ENCODE measurements around the gene CHAC1. TPM values are rescaled to one million over a fixed set of nuclear protein-coding genes. Genes with fewer than 3 reads are reported as not detected.

The CHAC1 gene
- total RNA-seq (2014; rRNA removed; shearing (Covaris generic)): 1.6 and 1.9 TPM in 2 replicates

- peak; percentile 89 to 94 for DNase-seq (ENCODE audit: low read depth in 1 of 2, low spot score in 2 of 2)
- H3K4me3 ChIP-seq: peak within 1 kb of the TSS; percentile 52
- peak within 1 kb of the TSS; percentile 47 for H3K27ac ChIP-seq
- peaks cover 18% of the 10 kb centered on the region for H3K4me1 ChIP-seq (replicated peaks)
- H3K27me3 ChIP-seq (replicated peaks): no peaks in the 10 kb centered on the region
- H3K36me3 ChIP-seq: no peaks in the 10 kb centered on the region
- no peaks in the 10 kb centered on the region for H3K9me3 ChIP-seq (replicated peaks)
Observed at GRCh38 chr15:40952901-40953712, at the start of gene CHAC1. CHAC1 (plus strand) TSS chr15:40953471; CDS start chr15:40953584, 113 bp downstream.

GRCh38 chr15:40904552-40905201 lies 48.6 kb upstream of the CHAC1 start:
- Histone ChIP-seq H3K36me3 (peaks cover 58% of the 10 kb centered on the region), H3K27ac (no peak overlapping the region), H3K9me3 (replicated peaks) (no peaks in the 10 kb centered on the region), H3K4me3 (no peak overlapping the region), H3K4me1 (replicated peaks) (peaks cover 21% of the 10 kb centered on the region), H3K27me3 (replicated peaks) (no peaks in the 10 kb centered on the region)
- DNase-seq (ENCODE audit: low read depth in 1 of 2, low spot score in 2 of 2): no peak

DNA sequence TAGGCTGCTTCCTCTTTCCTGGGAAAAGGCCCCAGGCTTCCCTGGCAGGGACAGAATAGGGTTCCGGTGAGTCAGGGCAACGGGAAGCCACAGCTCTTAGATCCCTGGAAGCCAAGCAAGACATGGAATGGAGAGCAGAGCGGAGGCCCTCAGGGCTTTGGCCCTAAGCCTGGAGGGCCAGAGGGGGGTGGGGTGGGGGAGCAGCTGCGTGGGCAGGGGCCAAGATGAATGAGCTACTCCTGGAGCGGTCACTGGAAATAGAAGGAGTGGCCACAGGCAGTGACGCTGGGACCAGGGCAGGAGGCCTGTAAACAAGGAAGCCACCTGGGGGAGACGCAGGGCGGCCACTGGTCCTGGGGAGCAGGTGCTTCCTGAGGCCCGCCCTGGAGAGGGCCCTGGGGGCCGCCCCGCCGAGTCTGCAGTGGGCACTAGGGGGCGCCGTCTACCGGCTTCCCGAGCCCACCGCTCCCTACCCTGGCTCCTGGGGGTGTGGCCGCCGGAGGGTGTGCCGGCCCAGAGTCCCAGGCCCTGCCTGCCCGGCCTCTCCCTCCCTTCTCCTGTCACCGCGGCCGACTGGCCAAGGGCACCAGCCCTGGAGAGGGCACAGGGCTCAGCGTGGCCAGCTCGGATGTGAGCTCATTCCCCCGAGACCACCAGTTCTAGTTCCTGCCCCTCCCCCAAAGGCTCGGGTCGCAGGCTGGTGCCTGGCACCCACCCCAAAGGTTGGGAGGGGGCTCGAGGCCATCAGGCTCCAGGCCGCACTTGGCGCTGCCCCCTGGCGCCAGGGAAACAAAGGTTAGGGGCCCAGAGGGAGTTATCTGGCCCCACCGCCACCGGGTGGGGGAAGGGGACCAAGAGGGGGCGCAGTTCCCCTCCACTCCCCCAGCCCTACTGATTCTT lies 46.9 kb upstream of the CHAC1 start:
- DNase-seq (ENCODE audit: low read depth in 1 of 2, low spot score in 2 of 2): peak; percentile 85 to 89
- Histone ChIP-seq H3K4me3 (peak overlapping the region; percentile 17), H3K36me3 (peaks cover 41% of the 10 kb centered on the region), H3K27ac (peak overlapping the region; percentile 29; the same call in 1 of the 2 replicates), H3K4me1 (replicated peaks) (peaks cover 21% of the 10 kb centered on the region), H3K9me3 (replicated peaks) (no peaks in the 10 kb centered on the region), H3K27me3 (replicated peaks) (no peaks in the 10 kb centered on the region)

DNA sequence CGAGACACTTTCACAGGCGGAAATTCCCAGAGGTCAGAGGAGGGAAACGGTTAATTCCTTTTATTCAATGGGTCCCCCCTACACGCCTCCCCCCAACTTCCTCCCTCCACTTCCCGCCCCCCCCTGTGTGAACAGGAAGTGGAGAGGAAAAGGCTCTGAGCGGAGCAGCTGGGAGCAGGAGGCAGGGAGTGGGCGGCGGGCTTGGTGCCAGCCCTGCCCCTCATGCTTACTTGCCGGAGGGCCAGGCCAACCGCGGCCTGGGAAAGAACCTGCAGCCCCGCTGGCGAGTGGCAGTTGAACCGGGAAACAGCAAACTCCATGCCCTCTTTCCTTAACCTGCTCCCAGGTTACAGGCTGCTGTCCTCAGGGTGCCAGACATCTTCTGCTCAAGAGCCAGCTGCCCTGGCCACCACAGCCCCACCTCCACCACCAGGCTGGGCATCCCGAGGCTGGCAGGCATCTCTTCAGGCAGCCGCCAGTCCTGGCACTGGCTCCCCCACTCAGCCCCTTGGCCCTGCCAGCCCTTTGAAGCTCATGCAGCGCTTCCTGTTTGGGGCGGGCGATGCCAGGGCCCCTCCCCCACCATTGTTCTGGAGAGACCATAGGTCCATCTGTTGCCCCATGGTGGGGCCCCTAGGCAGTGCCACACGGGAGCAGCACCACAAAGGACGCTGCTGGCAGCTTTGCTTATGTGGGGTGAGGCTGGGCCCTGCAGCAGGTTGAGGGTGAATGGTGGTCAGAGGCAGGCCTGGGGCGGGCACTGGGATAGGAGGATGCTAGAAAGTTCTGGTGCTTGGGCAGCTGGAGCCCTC lies 46.1 kb upstream of the CHAC1 start:
- no peak for DNase-seq (ENCODE audit: low read depth in 1 of 2, low spot score in 2 of 2)
- no peaks in the 10 kb centered on the region for H3K9me3 ChIP-seq (replicated peaks)
- H3K4me1 ChIP-seq (replicated peaks): peaks cover 21% of the 10 kb centered on the region
- H3K36me3 ChIP-seq: peaks cover 36% of the 10 kb centered on the region
- H3K4me3 ChIP-seq: no peak overlapping the region
- no peak overlapping the region for H3K27ac ChIP-seq
- H3K27me3 ChIP-seq (replicated peaks): no peaks in the 10 kb centered on the region

GRCh38 chr15:40908095-40908494 lies 45.2 kb upstream of the CHAC1 start:
- Histone ChIP-seq H3K27ac (no peak overlapping the region), H3K4me1 (replicated peaks) (peaks cover 21% of the 10 kb centered on the region), H3K36me3 (peaks cover 28% of the 10 kb centered on the region), H3K27me3 (replicated peaks) (no peaks in the 10 kb centered on the region), H3K9me3 (replicated peaks) (no peaks in the 10 kb centered on the region), H3K4me3 (no peak overlapping the region)
- no peak for DNase-seq (ENCODE audit: low read depth in 1 of 2, low spot score in 2 of 2)

DNA sequence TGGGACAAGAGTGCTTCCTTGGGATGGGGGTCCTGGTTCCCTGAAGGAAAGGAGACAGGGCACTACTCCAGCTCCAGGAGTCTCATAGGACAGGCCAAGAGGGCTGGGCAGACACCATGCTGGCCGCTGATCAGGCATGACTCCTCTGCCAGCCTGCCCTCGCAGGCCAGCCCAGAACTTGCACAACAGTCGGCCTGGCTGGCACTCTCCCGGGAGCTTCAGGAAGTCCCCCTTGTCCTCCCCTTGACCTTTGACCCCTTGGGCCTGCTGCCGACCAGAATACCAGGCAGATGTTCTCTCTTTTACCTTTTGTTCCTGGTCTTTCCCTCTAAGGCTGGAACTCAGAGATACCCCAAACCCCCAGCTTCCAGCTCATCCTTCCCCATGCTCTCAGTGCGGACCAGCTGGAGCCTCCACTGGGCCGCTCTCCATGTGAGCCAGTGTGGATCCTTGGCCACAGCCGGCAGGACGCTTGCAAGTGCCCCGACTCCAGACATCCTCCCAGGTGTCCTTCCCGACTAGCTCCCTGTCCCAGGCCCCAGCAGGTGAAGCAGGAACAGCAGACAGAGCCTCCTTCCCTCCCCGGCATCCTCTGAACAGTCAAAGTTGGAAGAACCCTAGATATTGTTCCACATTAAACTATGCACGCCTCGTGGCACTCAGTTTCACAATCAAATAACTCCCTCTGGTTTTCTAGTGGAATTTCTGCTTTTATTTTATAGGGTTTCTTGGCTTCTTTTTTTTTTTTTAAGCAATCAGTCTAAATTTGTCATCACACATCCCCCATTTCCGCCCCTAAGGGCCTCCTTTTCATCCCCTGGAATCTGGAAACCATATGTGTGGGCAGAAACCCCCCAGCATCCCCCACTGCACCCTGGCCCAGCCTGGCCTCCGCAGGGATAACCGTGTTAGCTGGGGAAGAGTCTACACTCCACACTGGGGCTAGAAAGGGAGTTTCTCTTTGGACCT lies 43.3 kb upstream of the CHAC1 start:
- Histone ChIP-seq H3K9me3 (replicated peaks) (no peaks in the 10 kb centered on the region), H3K4me1 (replicated peaks) (peaks cover 21% of the 10 kb centered on the region), H3K36me3 (peaks cover 9% of the 10 kb centered on the region; the same call in 1 of the 2 replicates), H3K4me3 (no peak overlapping the region), H3K27me3 (replicated peaks) (no peaks in the 10 kb centered on the region), H3K27ac (no peak overlapping the region)
- no peak for DNase-seq (ENCODE audit: low read depth in 1 of 2, low spot score in 2 of 2)

DNA sequence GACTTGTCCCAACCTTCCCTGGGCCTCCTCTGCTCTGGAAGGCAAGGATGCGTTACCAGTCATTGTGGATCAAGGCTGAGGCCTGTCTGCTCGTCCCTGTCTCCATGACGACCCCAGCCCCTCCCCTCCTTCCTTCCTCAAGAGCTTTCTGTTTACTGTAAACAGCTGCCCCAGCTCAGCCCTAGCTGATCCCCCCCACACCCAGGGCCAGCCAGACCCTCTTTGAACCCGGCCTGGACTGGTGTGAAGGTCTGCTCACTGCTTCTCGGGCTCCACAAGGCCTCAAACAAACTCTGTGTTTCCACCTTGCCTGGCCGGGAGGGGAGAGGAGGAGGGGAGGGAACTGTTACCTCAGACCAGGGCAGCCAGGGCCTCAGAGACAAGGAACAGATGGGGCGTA lies 42.1 kb upstream of the CHAC1 start:
- Histone ChIP-seq H3K9me3 (replicated peaks) (no peaks in the 10 kb centered on the region), H3K4me1 (replicated peaks) (peaks cover 13% of the 10 kb centered on the region), H3K4me3 (no peak overlapping the region), H3K27ac (no peak overlapping the region), H3K36me3 (peaks cover 6% of the 10 kb centered on the region; the same call in 1 of the 2 replicates), H3K27me3 (replicated peaks) (no peaks in the 10 kb centered on the region)
- DNase-seq (ENCODE audit: low read depth in 1 of 2, low spot score in 2 of 2): no peak

DNA sequence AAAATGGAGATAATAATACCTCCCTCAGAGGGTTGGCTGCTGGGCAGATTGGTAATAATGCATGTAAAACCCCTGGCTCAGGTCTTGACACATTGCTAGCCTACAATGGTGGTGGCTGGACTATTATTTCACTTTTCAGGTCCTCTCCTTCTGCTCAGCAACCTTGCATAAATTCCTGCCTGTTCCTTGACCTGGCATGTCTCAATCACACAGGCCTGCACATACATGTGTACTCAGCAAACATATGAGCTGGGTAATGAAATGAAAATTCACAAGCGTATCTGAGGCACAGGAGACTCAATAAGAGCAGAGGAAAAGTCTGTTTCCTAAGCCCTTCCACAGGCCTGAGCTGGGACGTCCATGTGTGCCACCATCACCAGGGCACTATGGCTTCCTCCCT lies 41.6 kb upstream of the CHAC1 start:
- no peaks in the 10 kb centered on the region for H3K9me3 ChIP-seq (replicated peaks)

DNA sequence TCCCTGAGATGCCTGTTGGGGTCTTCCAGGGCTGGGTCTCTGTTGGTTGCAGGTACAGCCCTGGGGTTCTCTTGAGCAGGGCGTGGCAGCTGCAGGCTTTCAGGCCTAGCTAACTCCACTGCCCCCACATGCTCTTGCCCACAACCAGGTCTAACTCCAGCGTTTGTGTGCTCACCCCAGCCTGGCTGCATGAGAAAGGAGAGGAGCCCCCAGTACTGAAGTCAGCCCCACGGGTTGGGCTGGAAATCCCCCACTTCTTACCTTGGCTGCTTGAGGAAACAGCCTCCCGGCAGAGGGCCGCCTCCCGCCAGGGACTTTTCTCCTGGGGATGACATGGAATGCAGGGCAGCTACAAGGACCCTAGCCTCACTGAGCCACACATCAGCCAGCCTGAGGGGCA lies 40.8 kb upstream of the CHAC1 start:
- Histone ChIP-seq H3K4me1 (replicated peaks) (no peaks in the 10 kb centered on the region), H3K36me3 (no peaks in the 10 kb centered on the region), H3K4me3 (no peak overlapping the region), H3K27me3 (replicated peaks) (no peaks in the 10 kb centered on the region), H3K27ac (no peak overlapping the region), H3K9me3 (replicated peaks) (no peaks in the 10 kb centered on the region)
- no peak for DNase-seq (ENCODE audit: low read depth in 1 of 2, low spot score in 2 of 2)

More for the DNA sequence above, 41.6 kb upstream of the CHAC1 start:
- H3K27ac ChIP-seq: no peak overlapping the region
- no peak overlapping the region for H3K4me3 ChIP-seq
- H3K36me3 ChIP-seq: 0 out of 2 replicates have a peak, but pooled peaks cover under 1% of the 10 kb centered on the region
- H3K4me1 ChIP-seq (replicated peaks): peaks cover 7% of the 10 kb centered on the region
- no peak for DNase-seq (ENCODE audit: low read depth in 1 of 2, low spot score in 2 of 2)
- H3K27me3 ChIP-seq (replicated peaks): no peaks in the 10 kb centered on the region

DNA sequence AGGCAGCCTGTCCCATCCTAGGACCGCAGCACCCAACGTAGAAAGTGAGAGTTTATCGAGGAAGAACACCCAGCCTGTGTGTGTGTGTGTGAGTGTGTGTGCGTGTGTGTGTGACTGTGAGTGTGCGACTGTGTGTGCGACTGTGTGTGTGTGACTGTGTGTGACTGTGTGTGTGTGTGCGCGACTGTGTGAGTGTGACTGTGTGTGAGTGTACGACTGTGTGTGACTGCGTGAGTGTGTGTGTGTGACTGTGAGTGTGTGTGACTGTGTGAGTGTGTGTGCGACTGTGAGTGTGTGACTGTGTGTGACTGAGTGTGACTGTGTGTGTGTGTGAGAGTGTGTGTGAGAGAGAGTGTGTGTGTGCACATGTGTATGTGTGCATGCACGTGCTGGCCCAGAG lies 39.3 kb upstream of the CHAC1 start:
- no peak overlapping the region for H3K4me3 ChIP-seq
- no peak for DNase-seq (ENCODE audit: low read depth in 1 of 2, low spot score in 2 of 2)
- H3K4me1 ChIP-seq (replicated peaks): peaks cover 5% of the 10 kb centered on the region
- H3K27ac ChIP-seq: no peak overlapping the region
- H3K36me3 ChIP-seq: no peaks in the 10 kb centered on the region
- no peaks in the 10 kb centered on the region for H3K9me3 ChIP-seq (replicated peaks)
- H3K27me3 ChIP-seq (replicated peaks): no peaks in the 10 kb centered on the region

- H3K27me3 ChIP-seq (replicated peaks): no peaks in the 10 kb centered on the region
- H3K27ac ChIP-seq: no peak overlapping the region
- no peak overlapping the region for H3K4me3 ChIP-seq
- DNase-seq (ENCODE audit: low read depth in 1 of 2, low spot score in 2 of 2): no peak
- peaks cover 7% of the 10 kb centered on the region for H3K4me1 ChIP-seq (replicated peaks)
- no peaks in the 10 kb centered on the region for H3K9me3 ChIP-seq (replicated peaks)
- H3K36me3 ChIP-seq: no peaks in the 10 kb centered on the region
Observed at GRCh38 chr15:40914486-40914885, 38.8 kb upstream of the CHAC1 start.

DNA sequence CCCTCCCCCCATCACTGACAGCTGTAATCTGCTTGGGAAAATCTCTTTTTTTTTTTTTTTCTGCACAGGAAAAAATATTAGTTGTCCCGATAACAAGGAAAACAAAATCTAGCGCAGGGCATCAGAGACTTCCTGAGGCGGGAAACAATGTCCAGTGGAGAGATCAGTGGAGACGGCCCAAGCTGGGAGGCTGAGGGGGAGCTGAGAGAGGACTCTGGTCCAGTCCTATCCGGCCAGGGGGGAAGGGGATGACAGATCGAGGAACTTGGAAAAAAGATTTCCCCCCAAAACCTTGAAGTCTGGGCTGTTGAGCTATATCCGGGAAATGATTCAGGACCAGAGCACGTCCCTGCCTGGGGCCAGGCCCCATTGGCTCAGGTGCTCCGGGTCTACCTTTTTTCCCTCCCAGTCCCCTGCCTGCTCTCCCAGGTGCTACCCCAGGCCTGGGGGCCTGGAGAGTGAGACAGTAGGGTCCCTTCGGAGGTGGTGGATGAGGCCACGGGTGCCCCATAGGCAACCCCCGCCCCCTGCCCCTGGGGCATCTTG lies 38.1 kb upstream of the CHAC1 start:
- Histone ChIP-seq H3K9me3 (replicated peaks) (no peaks in the 10 kb centered on the region), H3K27ac (no peak overlapping the region), H3K27me3 (replicated peaks) (no peaks in the 10 kb centered on the region), H3K36me3 (no peaks in the 10 kb centered on the region), H3K4me1 (replicated peaks) (peaks cover 7% of the 10 kb centered on the region), H3K4me3 (no peak overlapping the region)
- no peak for DNase-seq (ENCODE audit: low read depth in 1 of 2, low spot score in 2 of 2)
